IMR-90 (cell line): ENCODE measurements around the gene EDEM3.

ENCODE experiments used
- BHLHE40 ChIP-seq: fragments of 150-350 bp; IDR thresholded peaks from 2 replicates; pipeline ENCODE4 v1.6.1; 2016; ENCODE audit warnings: mild to moderate bottlenecking, low read depth, low read length
- CHD1 ChIP-seq: IDR thresholded peaks from 2 replicates; pipeline ENCODE4 v1.6.1; 2012; ENCODE audit warnings: low read depth, low read length, improper control_type of control experiment
- FOS ChIP-seq: fragments of 150-350 bp; IDR thresholded peaks from 2 replicates; pipeline ENCODE4 v1.6.1; 2016; ENCODE audit warnings: low read depth, low read length
- MAFK ChIP-seq: IDR thresholded peaks from 2 replicates; pipeline ENCODE4 v1.6.1; 2012; ENCODE audit warnings: low read depth, low read length, improper control_type of control experiment
- MXI1 ChIP-seq: IDR thresholded peaks from 2 replicates; pipeline ENCODE4 v1.6.1; 2012; ENCODE audit warnings: low read depth, mild to moderate bottlenecking, low read length, moderate library complexity, borderline replicate concordance
- NFE2L2 ChIP-seq: fragments of 150-350 bp; IDR thresholded peaks from 2 replicates; pipeline ENCODE4 v1.6.1; 2016; ENCODE audit warnings: low read depth, mild to moderate bottlenecking, low read length
- POLR2A ChIP-seq: IDR thresholded peaks from 2 replicates; pipeline ENCODE4 v1.6.1; 2012; ENCODE audit warnings: mild to moderate bottlenecking, low read depth, low read length
- RAD21 ChIP-seq: IDR thresholded peaks from 2 replicates; pipeline ENCODE4 v1.6.1; 2012; ENCODE audit warnings: low read length, improper control_type of control experiment
- RFX5 ChIP-seq: IDR thresholded peaks from 2 replicates; pipeline ENCODE4 v1.8.0; 2012; ENCODE audit warnings: low read depth, mild to moderate bottlenecking, low read length, moderate library complexity
- SMC3 ChIP-seq: fragments of 150-350 bp; IDR thresholded peaks from 2 replicates; pipeline ENCODE4 v1.6.1; 2016; ENCODE audit warnings: low read depth, mild to moderate bottlenecking, antibody characterized with exemption, low read length, moderate library complexity
- TF ChIP-seq, protein P1 (sequence below): conservative IDR thresholded peaks from 2 replicates; pipeline ENCODE4 v1.5.1; 2012; ENCODE audit warnings: mild to moderate bottlenecking, low read depth, low read length, improper control_type of control experiment
- TF ChIP-seq, protein P2 (sequence below): fragments of 150-350 bp; IDR thresholded peaks from 2 replicates; pipeline ENCODE4 v1.6.1; 2016; ENCODE audit warnings: low read depth, mild to moderate bottlenecking, low read length, moderate library complexity, borderline replicate concordance

DNA sequence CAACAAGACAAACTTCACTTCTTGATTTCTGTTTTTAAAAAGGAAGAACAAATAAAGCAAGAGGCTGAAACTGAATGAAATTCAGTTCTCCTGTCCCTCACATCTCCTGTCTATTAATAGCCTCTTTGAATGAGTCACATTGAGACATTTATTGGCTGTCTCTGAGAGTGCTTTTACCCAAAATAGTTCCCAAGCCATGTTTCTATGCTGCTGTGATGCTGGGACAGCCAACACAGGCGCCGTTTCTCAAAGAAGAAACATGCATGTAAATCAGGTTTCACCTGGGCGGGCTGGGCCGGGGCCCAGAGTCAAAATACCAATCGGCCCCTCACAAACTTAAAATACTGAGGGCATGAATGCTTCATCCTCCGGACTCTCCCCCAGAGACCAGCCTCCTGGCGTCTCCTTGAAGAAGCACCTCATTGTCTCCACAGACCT lies 105.2 kb downstream of the EDEM3 start:
- no peak for TF ChIP-seq MXI1
- TF ChIP-seq, protein P1, sequence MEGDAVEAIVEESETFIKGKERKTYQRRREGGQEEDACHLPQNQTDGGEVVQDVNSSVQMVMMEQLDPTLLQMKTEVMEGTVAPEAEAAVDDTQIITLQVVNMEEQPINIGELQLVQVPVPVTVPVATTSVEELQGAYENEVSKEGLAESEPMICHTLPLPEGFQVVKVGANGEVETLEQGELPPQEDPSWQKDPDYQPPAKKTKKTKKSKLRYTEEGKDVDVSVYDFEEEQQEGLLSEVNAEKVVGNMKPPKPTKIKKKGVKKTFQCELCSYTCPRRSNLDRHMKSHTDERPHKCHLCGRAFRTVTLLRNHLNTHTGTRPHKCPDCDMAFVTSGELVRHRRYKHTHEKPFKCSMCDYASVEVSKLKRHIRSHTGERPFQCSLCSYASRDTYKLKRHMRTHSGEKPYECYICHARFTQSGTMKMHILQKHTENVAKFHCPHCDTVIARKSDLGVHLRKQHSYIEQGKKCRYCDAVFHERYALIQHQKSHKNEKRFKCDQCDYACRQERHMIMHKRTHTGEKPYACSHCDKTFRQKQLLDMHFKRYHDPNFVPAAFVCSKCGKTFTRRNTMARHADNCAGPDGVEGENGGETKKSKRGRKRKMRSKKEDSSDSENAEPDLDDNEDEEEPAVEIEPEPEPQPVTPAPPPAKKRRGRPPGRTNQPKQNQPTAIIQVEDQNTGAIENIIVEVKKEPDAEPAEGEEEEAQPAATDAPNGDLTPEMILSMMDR: no peak
- TF ChIP-seq RFX5: no peak
- no peak for TF ChIP-seq BHLHE40
- TF ChIP-seq POLR2A: no peak
- TF ChIP-seq RAD21: no peak
- TF ChIP-seq FOS: no peak
- no peak for TF ChIP-seq SMC3
- TF ChIP-seq NFE2L2: no peak
- no peak for TF ChIP-seq CHD1
- no peak for TF ChIP-seq MAFK
- TF ChIP-seq, protein P2, sequence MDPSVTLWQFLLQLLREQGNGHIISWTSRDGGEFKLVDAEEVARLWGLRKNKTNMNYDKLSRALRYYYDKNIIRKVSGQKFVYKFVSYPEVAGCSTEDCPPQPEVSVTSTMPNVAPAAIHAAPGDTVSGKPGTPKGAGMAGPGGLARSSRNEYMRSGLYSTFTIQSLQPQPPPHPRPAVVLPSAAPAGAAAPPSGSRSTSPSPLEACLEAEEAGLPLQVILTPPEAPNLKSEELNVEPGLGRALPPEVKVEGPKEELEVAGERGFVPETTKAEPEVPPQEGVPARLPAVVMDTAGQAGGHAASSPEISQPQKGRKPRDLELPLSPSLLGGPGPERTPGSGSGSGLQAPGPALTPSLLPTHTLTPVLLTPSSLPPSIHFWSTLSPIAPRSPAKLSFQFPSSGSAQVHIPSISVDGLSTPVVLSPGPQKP: no peak
